Mucosa of gallbladder (tissue), 1 donor: ENCODE data around the gene AK2. TPM values are rescaled to one million over a fixed set of nuclear protein-coding genes. Genes with fewer than 3 reads are reported as not detected.
"Not testable (repeated sequence)": the region's sequence is repeated elsewhere in the genome, so short reads cannot be mapped to it uniquely, and the experiment has no call there.

Source experiments
- DNase-seq: peaks from one replicate; pipeline ENCODE4 v3.0.0-alpha.2; 2020; ENCODE audit warnings: low spot score
- total RNA-seq: library from RNA; stranded (reverse); gene quantifications from one replicate; pipeline ENCODE4 v1.2.1, GENCODE V29; 2021
- donor health status: DM: no; HTN: no; CAD: no.

The AK2 gene
- total RNA-seq = 130 TPM

- peak; percentile 97 for DNase-seq
Measured at GRCh38 chr1:33036526-33037503, at the start of gene AK2. AK2 (minus strand) TSS chr1:33036883; CDS start chr1:33036828, 55 bp downstream.

DNA sequence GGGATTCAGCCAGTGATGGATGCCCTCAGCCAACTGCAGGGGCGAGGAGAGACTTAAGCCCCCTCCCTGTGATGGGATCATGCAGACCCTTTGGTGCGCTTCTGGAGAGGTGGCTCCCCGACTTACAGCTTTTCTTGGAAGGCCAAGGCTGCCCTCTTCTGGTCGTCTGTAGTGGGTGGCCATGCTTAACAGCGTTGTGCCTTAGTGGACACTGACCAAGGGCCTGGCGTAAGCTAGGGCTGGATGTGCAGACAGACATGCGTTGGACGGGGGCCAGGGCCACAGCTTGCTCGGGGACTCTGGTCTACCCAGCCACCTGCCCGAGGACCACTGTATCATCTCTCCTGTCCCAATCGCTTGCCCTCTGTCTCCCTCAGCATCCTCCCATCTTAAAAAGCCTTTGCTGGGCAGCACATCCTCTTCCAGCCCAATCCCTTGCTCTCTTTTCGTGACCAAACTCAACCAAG, 49.7 kb upstream of the AK2 start:
- peak; percentile 77 for DNase-seq

DNA sequence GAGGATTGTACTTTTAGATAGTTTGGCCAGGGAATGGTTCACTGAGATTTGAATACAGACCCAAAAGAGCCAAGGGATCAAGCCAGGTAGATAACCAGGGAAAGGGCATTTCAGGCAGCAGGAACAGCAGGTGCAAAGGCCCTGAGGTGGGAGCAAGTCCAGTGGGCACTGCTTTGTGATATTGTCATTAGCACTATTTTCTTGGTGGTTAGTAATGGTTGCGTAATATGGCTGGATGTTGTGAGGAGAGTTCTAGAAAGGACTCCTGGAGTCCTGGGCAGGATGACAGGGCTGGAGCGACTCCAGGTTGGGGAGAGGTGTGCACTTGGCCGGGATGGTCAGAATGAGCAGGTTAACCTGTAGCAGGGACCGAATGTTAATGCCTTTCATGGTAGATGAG, 48.6 kb upstream of the AK2 start:
- DNase-seq = no peak

DNA sequence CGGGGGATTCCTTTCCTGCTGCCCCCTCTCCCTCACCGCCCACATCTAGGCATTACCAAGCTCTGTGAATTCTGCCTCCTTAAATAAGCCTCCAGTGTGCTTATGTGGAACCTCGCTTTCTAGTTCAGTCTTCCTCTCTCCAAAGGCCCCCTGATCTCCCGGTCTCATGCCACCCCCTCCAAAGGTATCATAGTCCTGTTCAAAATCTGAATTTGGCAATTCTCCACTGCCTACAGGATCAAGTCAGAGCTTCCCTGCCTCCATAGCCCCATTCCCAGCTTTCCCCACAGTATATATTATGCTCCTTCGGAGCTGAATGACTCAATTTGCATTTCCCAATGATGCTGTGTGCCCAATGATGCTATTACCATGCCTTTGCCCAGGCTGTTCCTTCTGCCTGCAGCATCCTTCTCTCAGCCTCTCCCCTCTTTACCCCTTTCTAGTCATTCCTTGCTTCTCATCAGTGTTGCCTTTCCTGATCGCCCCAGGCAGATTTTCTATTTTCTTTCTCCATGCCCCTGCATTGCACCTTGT, 46.0 kb upstream of the AK2 start:
- no peak for DNase-seq

GRCh38 chr1:33081554-33082305, 45.0 kb upstream of the AK2 start:
- no peak for DNase-seq

GRCh38 chr1:33080885-33081553, 44.3 kb upstream of the AK2 start, which contains the start of gene AZIN2:
AZIN2 (plus strand) TSS chr1:33081153; CDS start chr1:33082250, 1,097 bp downstream.
- peak; percentile 98 for DNase-seq

DNA sequence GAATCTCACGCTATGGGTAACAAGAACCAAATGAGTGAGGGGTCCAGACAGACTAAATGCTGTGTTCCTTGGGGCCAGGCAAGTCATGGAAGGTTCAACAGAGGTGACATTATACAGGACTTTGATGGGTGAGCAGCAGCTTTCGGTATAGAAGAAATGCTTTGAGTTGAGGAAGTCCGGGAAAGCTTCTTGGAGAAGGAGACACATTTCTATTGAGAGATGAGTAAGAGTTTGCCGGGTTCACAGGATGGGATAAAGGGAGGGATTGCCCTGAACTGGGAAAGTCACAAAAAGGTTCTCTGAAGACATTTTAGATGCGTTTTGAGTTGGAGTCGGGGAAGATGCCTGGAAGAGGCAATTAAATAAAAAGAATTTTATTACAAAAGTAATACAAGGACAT, 43.7 kb upstream of the AK2 start:
- no peak for DNase-seq

DNA sequence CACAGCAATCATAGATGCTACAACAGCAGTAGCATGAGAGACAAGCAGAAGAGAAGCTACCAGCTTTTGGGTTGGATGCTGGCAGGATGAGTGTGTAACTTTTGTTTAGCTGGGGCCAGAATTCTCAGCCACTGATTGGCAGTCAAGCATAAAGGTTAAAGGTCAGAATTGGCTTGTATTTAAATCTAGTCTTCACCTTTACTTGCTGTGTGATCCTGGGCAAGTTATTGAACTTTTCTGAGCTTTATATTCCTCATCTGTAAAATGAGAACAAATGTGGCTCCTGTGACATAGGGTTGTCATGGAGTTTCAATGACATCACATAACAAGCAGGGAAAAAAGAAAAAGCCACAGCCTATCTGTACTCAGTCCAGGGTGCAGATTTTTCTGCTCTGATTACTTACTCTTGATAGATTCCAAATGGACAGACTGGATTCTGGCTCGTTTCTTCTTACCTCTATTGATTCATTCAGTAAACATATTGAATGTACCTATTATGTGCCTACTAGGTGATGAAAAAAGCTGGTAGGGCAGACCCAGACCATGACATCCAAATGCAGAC, 41.4 kb upstream of the AK2 start:
- no peak for DNase-seq

- no peak for DNase-seq
Measured at GRCh38 chr1:33074193-33074945, 37.7 kb upstream of the AK2 start.

DNA sequence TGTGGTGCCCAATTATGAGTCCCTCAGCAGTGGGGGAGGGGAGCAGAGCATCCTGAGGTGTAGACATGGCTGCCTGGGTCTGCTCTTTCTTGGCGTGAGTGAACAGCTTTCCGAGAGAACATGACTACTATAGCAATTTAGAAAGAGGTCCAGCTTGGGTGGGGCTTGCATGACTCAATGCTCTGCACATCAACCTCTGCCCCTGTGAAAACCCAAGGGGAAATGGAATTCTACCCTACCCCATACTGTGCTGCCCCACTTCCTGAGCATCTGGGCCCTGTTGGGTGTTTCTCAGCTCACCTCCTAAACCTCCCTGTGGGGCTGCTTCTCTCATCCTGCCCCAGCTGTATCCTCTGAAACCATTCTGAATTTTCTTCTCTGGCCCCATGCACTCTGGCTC, 36.0 kb upstream of the AK2 start:
- no peak for DNase-seq

DNA sequence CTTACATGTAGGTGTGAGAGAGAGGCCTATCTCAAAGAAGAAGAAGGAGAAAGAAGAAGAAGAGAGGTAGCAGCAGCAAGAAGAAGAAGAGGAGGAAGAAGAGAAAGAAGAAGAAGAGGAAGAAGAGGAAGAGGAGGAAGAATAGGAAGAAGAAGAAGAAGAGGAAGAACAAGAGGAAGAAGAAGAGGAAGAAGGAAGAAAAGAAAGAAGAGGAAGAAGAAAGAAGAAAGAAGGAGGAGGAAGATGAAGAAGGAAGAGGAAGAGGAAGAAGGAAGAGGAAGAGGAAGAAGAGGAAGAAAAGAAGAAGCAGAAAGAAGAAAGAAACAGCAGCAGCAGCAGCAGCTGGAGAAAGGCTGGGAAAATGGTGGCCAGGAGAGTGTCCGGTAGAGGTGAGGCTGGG, 33.9 kb upstream of the AK2 start:
- DNase-seq = no peak

- not testable (repeated sequence) for DNase-seq
Measured at GRCh38 chr1:33068108-33068507, 31.4 kb upstream of the AK2 start.

GRCh38 chr1:33066477-33066876, 29.8 kb upstream of the AK2 start:
- not testable (repeated sequence) for DNase-seq

DNA sequence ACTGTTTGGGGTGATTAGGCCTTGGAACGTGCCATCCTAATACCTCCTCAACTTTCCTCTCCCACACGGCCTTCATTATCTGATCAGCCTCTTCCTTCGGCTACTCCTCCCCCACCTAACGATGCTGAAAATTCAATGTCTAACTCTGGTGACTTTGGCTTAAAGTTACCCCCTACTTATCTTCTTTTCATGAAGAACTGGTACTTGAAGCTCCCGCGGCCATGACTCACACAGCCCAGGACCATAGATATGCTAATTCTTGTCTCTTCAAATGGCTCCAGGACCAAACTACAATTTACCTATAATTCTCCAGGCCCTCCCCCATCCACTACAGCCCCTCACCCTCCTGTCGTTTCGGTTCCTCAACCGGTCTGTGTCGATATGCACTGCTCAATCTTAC, 28.6 kb upstream of the AK2 start:
- no peak for DNase-seq

DNA sequence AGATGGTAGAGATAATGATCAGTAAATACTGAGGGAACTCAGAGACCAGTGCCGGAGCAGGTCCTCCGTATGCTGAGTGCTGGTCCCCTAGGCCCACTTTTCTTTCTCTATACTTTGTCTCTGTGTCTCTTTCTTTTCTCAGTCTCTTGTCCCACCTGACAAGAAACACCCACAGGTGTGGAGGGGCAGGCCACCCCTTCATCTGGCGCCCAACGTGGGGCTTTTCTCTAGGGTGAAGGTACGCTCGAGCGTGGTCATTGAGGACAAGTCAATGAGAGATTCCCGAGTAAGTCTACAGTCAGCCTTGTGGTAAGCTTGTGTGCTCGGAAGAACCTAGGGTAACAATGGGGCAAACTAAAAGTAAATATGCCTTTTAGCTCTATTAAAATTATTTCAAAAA, 27.6 kb upstream of the AK2 start:
- DNase-seq = not testable (repeated sequence)

DNA sequence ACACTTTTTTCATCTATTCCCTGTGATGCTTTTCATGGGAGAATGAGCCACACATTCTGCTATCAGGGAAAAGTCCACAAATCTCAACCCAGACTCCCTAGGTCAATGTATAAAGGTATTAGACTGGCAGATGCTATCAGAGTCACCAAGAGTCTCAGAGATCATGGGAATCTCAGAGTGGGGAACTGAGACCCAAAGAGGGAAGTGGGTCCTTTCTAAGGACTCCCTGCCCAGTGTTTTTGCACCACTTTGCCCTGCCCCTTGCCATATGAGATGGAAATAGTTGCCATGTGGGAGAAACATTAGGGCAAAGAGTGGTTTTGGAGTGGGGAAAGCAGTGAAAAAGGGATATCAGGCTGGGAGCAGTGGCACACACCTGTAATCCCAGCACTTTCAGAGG, 25.2 kb upstream of the AK2 start:
- DNase-seq = no peak

DNA sequence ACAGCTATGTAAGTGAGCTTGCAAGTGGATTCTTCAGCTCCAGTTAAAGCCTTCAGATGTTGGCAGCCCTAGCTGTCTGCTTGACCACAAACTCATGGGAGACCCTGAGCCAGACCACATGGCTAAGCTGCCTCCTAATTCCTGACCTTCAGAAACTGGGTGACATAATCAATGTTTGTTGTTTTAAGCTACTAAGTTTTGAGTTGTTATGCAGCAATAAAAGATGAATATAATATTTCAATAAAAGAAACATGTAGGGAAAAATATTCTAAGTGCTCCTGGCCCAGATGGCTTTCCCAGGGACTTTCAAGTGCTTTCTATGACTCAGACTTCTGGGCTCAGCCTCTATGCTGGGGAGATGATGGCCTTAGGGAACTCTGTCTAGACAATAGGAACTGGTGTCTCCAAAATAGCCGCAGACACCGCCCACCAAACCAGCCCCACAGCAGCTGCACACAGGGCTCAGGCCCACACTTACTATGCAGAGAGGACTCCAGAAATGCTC, 23.9 kb upstream of the AK2 start:
- peak; percentile 18 for DNase-seq

DNA sequence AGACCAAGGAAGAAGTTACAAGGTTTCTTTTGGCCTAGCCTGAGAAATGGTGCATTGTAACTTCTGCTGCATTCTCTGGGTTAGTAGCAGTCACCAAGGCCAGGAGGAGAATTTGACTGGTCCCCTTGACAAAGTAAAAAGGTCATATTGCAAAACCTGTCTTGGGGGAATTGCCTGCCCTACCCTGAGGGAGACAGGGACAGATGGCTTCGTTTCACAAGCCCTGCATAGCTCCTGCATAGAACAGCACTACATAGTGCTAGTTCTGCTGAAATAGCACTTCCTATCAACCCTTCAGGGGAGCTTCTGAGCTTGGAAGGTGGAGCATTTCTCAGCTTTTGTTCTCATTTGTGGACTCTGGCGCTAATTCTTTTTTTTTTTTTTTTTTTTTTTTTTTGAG, 20.4 kb upstream of the AK2 start:
- no peak for DNase-seq

DNA sequence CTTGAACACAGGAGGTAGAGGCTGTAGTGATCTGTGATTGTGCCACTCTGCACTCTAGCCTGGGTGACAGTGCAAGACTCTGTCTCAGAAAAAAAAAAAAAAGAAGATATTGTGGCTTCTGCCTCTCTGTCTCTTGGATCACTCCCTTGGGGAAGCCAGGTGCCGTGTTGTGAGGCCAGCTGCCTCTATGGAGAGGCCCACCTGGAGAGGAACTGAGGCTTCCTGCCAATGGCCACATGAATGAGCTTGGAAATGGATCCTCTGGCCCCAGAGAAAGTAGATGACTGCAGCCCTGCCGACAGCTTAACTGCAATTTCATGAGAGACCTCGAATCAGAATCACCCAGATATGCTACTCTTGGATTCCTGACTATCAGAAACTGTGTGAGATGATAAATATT, 19.7 kb upstream of the AK2 start:
- DNase-seq = no peak

DNA sequence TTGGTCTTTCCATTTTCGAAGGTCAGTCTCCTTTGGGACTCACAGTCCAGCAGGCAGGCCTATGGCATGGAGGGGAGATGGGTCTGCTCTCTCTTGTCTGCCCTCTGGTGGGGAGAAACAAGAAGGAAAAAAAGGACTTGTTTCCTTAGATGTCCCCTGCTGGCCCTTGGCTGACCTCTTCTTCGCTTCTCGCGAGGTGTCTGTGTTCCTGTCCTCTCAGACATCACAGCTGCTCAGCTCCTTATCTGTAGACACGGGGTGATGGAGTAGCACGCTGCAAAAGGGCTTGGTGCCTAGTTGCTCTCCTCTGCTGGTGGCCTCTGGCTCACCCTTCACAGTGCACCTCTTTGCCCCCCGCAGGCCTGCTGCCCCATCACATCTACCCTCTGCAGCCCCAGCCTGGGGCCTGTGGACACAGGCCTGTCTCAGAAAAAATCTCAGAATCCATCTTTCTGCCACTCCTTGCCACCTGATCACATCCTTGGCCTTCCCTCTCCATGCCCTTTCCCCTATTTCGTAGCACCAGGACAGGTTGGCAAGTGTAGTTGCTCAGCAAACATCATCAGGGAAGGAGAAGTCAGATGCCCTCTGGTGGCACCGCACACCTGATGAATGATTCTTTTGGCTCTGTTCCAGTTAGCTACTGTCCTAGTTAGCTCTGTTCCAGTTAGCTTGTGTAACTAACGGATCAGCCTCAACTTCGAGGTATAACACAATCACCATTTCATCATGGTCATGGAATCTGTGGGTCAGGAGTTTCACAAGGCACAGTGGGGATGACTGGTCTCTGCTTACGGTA, 18.7 kb upstream of the AK2 start:
- DNase-seq = peak; percentile 74
